Astrocyte (in vitro differentiated cells and primary cell): ENCODE measurements around the gene HINT2. TPM values are rescaled to one million over a fixed set of nuclear protein-coding genes. Genes with fewer than 3 reads are reported as not detected.

ENCODE experiments used
- DNase-seq: peaks from one replicate; pipeline ENCODE4 v3.0.0-alpha.2; 2010; ENCODE audit warnings: low read depth
- FAIRE-seq: peaks from 2 replicates; lab custom pipeline; 2011; peaks lifted over from hg19 to GRCh38; lab: Jason Lieb, UNC
- H2AFZ ChIP-seq: 2 replicates; pipeline ENCODE4 v1.6.0; 2012; ENCODE audit warnings: low read depth, low read length, inconsistent platforms
- H3K27ac ChIP-seq: 2 replicates; pipeline ENCODE4 v1.5.1; 2011; ENCODE audit warnings: low read depth, low read length, inconsistent platforms
- H3K27me3 ChIP-seq: 2 replicates; pipeline ENCODE4 v1.6.0; 2011; ENCODE audit warnings: low read length, inconsistent platforms; ENCODE audit not compliant: insufficient read depth
- H3K36me3 ChIP-seq: 2 replicates; pipeline ENCODE4 v1.5.1; 2011; ENCODE audit warnings: low read length, inconsistent platforms; ENCODE audit not compliant: insufficient read depth
- H3K4me1 ChIP-seq: 2 replicates; pipeline ENCODE4 v1.5.1; 2011; ENCODE audit warnings: low read length, inconsistent platforms; ENCODE audit not compliant: insufficient read depth
- H3K4me2 ChIP-seq: 2 replicates; pipeline ENCODE4 v1.6.0; 2012; ENCODE audit warnings: low read length, inconsistent platforms
- H3K4me3 ChIP-seq: 2 replicates; pipeline ENCODE4 v1.5.1; 2011; ENCODE audit warnings: low read depth, mild to moderate bottlenecking, low read length, inconsistent platforms; ENCODE audit not compliant: insufficient read depth
- H3K79me2 ChIP-seq: 2 replicates; pipeline ENCODE4 v1.6.0; 2012; ENCODE audit warnings: mild to moderate bottlenecking, low read length, inconsistent platforms; ENCODE audit not compliant: insufficient read depth
- H3K9ac ChIP-seq: 2 replicates; pipeline ENCODE4 v1.6.0; 2012; ENCODE audit warnings: mild to moderate bottlenecking, low read length, inconsistent platforms
- H3K9me3 ChIP-seq: 2 replicates; pipeline ENCODE4 v1.5.1; 2012; ENCODE audit warnings: low read depth, mild to moderate bottlenecking, low read length, inconsistent platforms; ENCODE audit not compliant: insufficient read depth
- H4K20me1 ChIP-seq: 2 replicates; pipeline ENCODE4 v1.6.0; 2012; ENCODE audit warnings: low read length, inconsistent platforms; ENCODE audit not compliant: insufficient read depth
- H3K27ac Mint-ChIP-seq: one replicate; pipeline ENCODE4 v1.8.0; 2021; ENCODE audit warnings: mild to moderate bottlenecking, mixed read lengths; ENCODE audit not compliant: unreplicated experiment
- H3K27me3 Mint-ChIP-seq: one replicate; pipeline ENCODE4 v1.8.0; 2021; ENCODE audit warnings: low read depth, mixed read lengths; ENCODE audit not compliant: unreplicated experiment
- H3K36me3 Mint-ChIP-seq: one replicate; pipeline ENCODE4 v1.8.0; 2021; ENCODE audit warnings: low read depth, mixed read lengths; ENCODE audit not compliant: unreplicated experiment
- H3K4me1 Mint-ChIP-seq: one replicate; pipeline ENCODE4 v1.8.0; 2021; ENCODE audit warnings: low read depth, mixed read lengths; ENCODE audit not compliant: unreplicated experiment
- H3K4me3 Mint-ChIP-seq: one replicate; pipeline ENCODE4 v1.8.0; 2021; ENCODE audit warnings: mild to moderate bottlenecking, moderate library complexity, mixed read lengths; ENCODE audit not compliant: unreplicated experiment
- H3K9me3 Mint-ChIP-seq: one replicate; pipeline ENCODE4 v1.8.0; 2021; ENCODE audit warnings: mild to moderate bottlenecking, mixed read lengths; ENCODE audit not compliant: unreplicated experiment
- EZH2 ChIP-seq: IDR thresholded peaks from 2 replicates; pipeline ENCODE4 v1.6.1; 2012; ENCODE audit warnings: mild to moderate bottlenecking, low read length, inconsistent platforms; ENCODE audit not compliant: insufficient read depth
- total RNA-seq: library from RNA; stranded (reverse); gene quantifications from 2 replicates; pipeline ENCODE4 v1.2.1, GENCODE V29; 2021
- TF ChIP-seq, protein P1 (sequence below): IDR thresholded peaks from 2 replicates; pipeline ENCODE4 v1.5.1; 2011; ENCODE audit warnings: low read depth, mild to moderate bottlenecking, inconsistent platforms, low read length, moderate library complexity; ENCODE audit not compliant: insufficient read depth

The HINT2 gene
- total RNA-seq, 1 donor from 2014 or later: 22.8 TPM

GRCh38 chr9:35835766-35836165, 20.9 kb upstream of the HINT2 start:
- peaks cover 6% of the 10 kb centered on the region for H3K4me1 Mint-ChIP-seq
- H3K4me2 ChIP-seq: no peak overlapping the region
- no peak overlapping the region for H3K4me3 ChIP-seq
- TF ChIP-seq, protein P1, sequence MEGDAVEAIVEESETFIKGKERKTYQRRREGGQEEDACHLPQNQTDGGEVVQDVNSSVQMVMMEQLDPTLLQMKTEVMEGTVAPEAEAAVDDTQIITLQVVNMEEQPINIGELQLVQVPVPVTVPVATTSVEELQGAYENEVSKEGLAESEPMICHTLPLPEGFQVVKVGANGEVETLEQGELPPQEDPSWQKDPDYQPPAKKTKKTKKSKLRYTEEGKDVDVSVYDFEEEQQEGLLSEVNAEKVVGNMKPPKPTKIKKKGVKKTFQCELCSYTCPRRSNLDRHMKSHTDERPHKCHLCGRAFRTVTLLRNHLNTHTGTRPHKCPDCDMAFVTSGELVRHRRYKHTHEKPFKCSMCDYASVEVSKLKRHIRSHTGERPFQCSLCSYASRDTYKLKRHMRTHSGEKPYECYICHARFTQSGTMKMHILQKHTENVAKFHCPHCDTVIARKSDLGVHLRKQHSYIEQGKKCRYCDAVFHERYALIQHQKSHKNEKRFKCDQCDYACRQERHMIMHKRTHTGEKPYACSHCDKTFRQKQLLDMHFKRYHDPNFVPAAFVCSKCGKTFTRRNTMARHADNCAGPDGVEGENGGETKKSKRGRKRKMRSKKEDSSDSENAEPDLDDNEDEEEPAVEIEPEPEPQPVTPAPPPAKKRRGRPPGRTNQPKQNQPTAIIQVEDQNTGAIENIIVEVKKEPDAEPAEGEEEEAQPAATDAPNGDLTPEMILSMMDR: no peak
- no peak for TF ChIP-seq EZH2
- no peak overlapping the region for H3K4me3 Mint-ChIP-seq
- H3K27ac ChIP-seq: no peak overlapping the region
- DNase-seq: no peak
- no peaks in the 10 kb centered on the region for H3K4me1 ChIP-seq
- no peak overlapping the region for H2AFZ ChIP-seq
- FAIRE-seq: no peak
- H3K27me3 Mint-ChIP-seq: peaks cover 28% of the 10 kb centered on the region
- no peaks in the 10 kb centered on the region for H3K9me3 ChIP-seq
- H3K27me3 ChIP-seq: no peaks in the 10 kb centered on the region
- H3K9ac ChIP-seq: no peak overlapping the region
- no peak overlapping the region for H3K27ac Mint-ChIP-seq
- peaks cover 8% of the 10 kb centered on the region for H3K9me3 Mint-ChIP-seq
- H3K36me3 ChIP-seq: no peaks in the 10 kb centered on the region
- no peaks in the 10 kb centered on the region for H3K79me2 ChIP-seq
- no peaks in the 10 kb centered on the region for H4K20me1 ChIP-seq
- H3K36me3 Mint-ChIP-seq: peaks cover 17% of the 10 kb centered on the region

GRCh38 chr9:35835216-35835632, 20.4 kb upstream of the HINT2 start:
- TF ChIP-seq, protein P1: no peak
- TF ChIP-seq EZH2: no peak
- Histone ChIP-seq H3K9ac (no peak overlapping the region), H3K27me3 (no peaks in the 10 kb centered on the region), H3K4me3 (no peak overlapping the region), H3K9me3 (no peaks in the 10 kb centered on the region), H3K27ac (no peak overlapping the region), H3K4me2 (no peak overlapping the region), H3K4me1 (peaks cover 2% of the 10 kb centered on the region), H4K20me1 (no peaks in the 10 kb centered on the region), H3K36me3 (no peaks in the 10 kb centered on the region), H2AFZ (no peak overlapping the region), H3K79me2 (no peaks in the 10 kb centered on the region)
- H3K27ac Mint-ChIP-seq: no peak overlapping the region
- no peak overlapping the region for H3K4me3 Mint-ChIP-seq
- peaks cover 13% of the 10 kb centered on the region for H3K36me3 Mint-ChIP-seq
- DNase-seq: no peak
- FAIRE-seq: no peak
- H3K4me1 Mint-ChIP-seq: peaks cover 6% of the 10 kb centered on the region
- H3K9me3 Mint-ChIP-seq: peaks cover 8% of the 10 kb centered on the region
- peaks cover 26% of the 10 kb centered on the region for H3K27me3 Mint-ChIP-seq
